GM19324 (cell line): Measurements from ENCODE around the gene CADM1.

Experiments used
- ATAC-seq: cut with Tn5 transposase; IDR thresholded peaks from one replicate; pipeline ENCODE4 v1.9.1; 2021; ENCODE audit warnings: mild to moderate bottlenecking, moderate library complexity; ENCODE audit not compliant: unreplicated experiment, low FRiP score

Gene CADM1

GRCh38 chr11:115222863-115223530 is 281.2 kb downstream of the CADM1 start:
- ATAC-seq: peak; percentile 39

- ATAC-seq: peak; percentile 89
Measured at GRCh38 chr11:115222218-115222862, 281.9 kb downstream of the CADM1 start.

GRCh38 chr11:115221461-115222069 is 282.6 kb downstream of the CADM1 start:
- ATAC-seq: peak; percentile 37

GRCh38 chr11:115220911-115221310 is 283.3 kb downstream of the CADM1 start:
- ATAC-seq: no peak

- no peak for ATAC-seq
Measured at GRCh38 chr11:115220423-115220822, 283.8 kb downstream of the CADM1 start.

- ATAC-seq: no peak
Measured at GRCh38 chr11:115219376-115219775, 284.8 kb downstream of the CADM1 start.

- no peak for ATAC-seq
Measured at GRCh38 chr11:115217726-115218311, 286.4 kb downstream of the CADM1 start.

GRCh38 chr11:115215694-115216617 is 288.3 kb downstream of the CADM1 start:
- ATAC-seq: no peak

GRCh38 chr11:115214644-115215234 is 289.5 kb downstream of the CADM1 start:
- ATAC-seq: no peak

GRCh38 chr11:115213007-115213406 is 291.2 kb downstream of the CADM1 start:
- no peak for ATAC-seq

- ATAC-seq: no peak
Measured at GRCh38 chr11:115208808-115209259, 295.4 kb downstream of the CADM1 start.

GRCh38 chr11:115207916-115208315 is 296.3 kb downstream of the CADM1 start:
- no peak for ATAC-seq

GRCh38 chr11:115207166-115207591 is 297.0 kb downstream of the CADM1 start:
- ATAC-seq: no peak

- no peak for ATAC-seq
Measured at GRCh38 chr11:115206365-115207022, 297.7 kb downstream of the CADM1 start.

GRCh38 chr11:115202900-115203552 is 301.2 kb downstream of the CADM1 start:
- ATAC-seq: no peak

- ATAC-seq: no peak
Measured at GRCh38 chr11:115202074-115202473, 302.1 kb downstream of the CADM1 start.

- no peak for ATAC-seq
Measured at GRCh38 chr11:115201111-115201792, 303.0 kb downstream of the CADM1 start.

- ATAC-seq: no peak
Measured at GRCh38 chr11:115199481-115200069, 304.6 kb downstream of the CADM1 start.
